Measurements from ENCODE around the gene SIRPB2. TPM values are rescaled to one million over a fixed set of nuclear protein-coding genes. Genes with fewer than 3 reads are reported as not detected.
A peak's percentile ranks its signal among the peaks of the same experiment; 100 is the strongest.

Gene SIRPB2
- total and polyA plus RNA-seq, 2 of the 4 experiments (the other 2 are of a cell fraction): not detected

DNA sequence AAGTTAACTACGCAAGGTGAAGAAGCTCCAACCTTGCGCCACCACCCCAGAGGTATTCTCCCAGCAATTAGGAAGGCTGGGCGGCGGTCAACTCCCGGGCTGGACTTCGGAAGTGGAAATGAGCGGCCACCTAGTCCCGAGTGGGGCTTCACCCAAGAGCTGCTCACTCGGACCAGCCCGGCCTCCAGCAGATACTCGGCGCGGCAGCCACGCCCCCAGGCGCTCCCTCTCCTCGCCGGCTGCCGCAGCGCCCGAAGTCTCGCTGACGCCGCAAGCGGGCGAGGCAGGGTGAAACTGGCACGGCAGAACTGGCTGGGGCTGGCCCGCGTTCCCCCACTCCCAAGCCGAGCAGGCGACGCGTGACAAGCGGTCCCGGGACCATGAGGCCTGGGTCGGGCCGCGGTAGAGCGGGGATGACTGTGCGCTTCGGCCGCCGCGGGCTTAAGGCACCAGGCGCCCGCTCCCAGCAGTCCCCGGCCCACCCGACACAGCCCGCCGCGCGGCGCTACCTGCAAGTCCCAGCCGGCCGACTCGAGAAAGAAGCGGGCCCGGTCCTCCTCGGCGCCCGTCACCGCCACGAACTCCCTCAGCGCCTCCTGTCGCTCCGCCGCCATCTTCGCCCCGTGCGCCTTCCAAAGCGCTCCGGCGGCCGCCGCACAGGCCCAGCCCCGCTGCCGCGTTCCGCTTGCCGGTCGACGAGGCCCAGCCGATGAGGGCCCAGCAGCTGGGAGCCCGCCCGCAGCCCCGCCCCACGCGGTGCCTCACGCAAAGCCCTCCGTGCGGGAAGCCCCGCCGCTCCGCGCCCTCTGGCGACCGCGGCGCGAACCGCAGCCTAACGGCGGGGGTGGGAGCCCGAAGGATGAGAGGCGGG lies 24.8 kb downstream of the SIRPB2 start, which contains the start of gene NSFL1C:
Gene NSFL1C (minus strand): TSS at position 639 of the 871 bp plus-strand sequence. CDS start 25 bp downstream, at position 614.
- H3K27me3 ChIP-seq (ENCODE audit: control insufficient read depth, insufficient read depth, low read length): peaks cover 2% of the 10 kb centered on the region; the same call in 1 of the 2 replicates
- H3K4me2 ChIP-seq (ENCODE audit: low read depth, low read length): peak within 1 kb of the TSS; percentile 92
- BruUV-seq (replicated peaks): no TSS peak
- H3K27ac ChIP-seq (ENCODE audit: insufficient read depth, low read length): peak within 1 kb of the TSS; percentile 74
- H4K5ac ChIP-seq (ENCODE audit: low read depth, low read length): peak within 1 kb of the TSS; percentile 50
- no peak within 1 kb of the TSS for H2BK20ac ChIP-seq (ENCODE audit: low read depth, low read length)
- intact Hi-C loops (cut with micrococcal nuclease) (loop anchor here (1.0 kb wide), 1 partner anchor 153 kb away; no protein-coding TSS in a partner anchor), in situ Hi-C loops (cut with MboI; ENCODE audit: low sequenced_read_pairs) (no loop called here), dilution Hi-C loops (cut with HindIII; ENCODE audit: low sequenced_read_pairs, unreplicated experiment) (no loop called here)
- peak within 1 kb of the TSS; percentile 18; the same call in 1 of the 2 replicates for H3K14ac ChIP-seq (replicated peaks; ENCODE audit: low read depth, low read length)
- H3K18ac ChIP-seq (ENCODE audit: low read depth, low read length): no peak within 1 kb of the TSS; the same call in 1 of the 2 replicates
- H2AFZ ChIP-seq (replicated peaks; ENCODE audit: low read length, poor library complexity): peak within 1 kb of the TSS; percentile 97
- no peaks in the 10 kb centered on the region for H3K9me3 ChIP-seq (ENCODE audit: control insufficient read depth, insufficient read depth, low read length)
- peak within 1 kb of the TSS; percentile 89 for H2AK9ac ChIP-seq (replicated peaks; ENCODE audit: low read depth, low read length, poor library complexity)
- H3K79me1 ChIP-seq (ENCODE audit: low read depth in 1 of 2, low read length in 2 of 2): peaks cover 25 to 48% of the 10 kb centered on the region in 2 experiments
- H3K23ac ChIP-seq (ENCODE audit: low read depth, low read length): no peak within 1 kb of the TSS; the same call in 1 of the 2 replicates
- peaks cover 14% of the 10 kb centered on the region for H3K9me1 ChIP-seq (ENCODE audit: insufficient read depth, low read length)
- peaks cover 9% of the 10 kb centered on the region; the same call in 1 of the 2 replicates for H3K36me3 ChIP-seq (ENCODE audit: control insufficient read depth, insufficient read depth, low read length)
- no peak within 1 kb of the TSS for H2BK120ac ChIP-seq (ENCODE audit: low read depth, low read length)
- ChIA-PET CTCF (interaction anchor here (0.6 to 1.5 kb wide), 8 partner anchors 19 to 318 kb away, joined by 3 to 11 read pairs (median 4); partner anchors contain the start of gene SIRPB2), POLR2A (ENCODE audit: unreplicated experiment) (interaction anchor here (0.7 kb wide), 1 partner anchor 1123 kb away, joined by 3 read pairs; no protein-coding TSS in a partner anchor)
- H2AK5ac ChIP-seq (ENCODE audit: low read depth, low read length): peak within 1 kb of the TSS; percentile 40; the same call in 1 of the 2 replicates
- H3K4me3 ChIP-seq (ENCODE audit: insufficient read depth, low read depth, low read length): peak within 1 kb of the TSS; percentile 96
- H3K4me1 ChIP-seq (ENCODE audit: control insufficient read depth, insufficient read depth, low read length): peaks cover 12% of the 10 kb centered on the region
- H3K56ac ChIP-seq (ENCODE audit: extremely low read depth, insufficient read depth, low read length): no peak within 1 kb of the TSS
- H2BK15ac ChIP-seq (ENCODE audit: low read depth, low read length): no peak within 1 kb of the TSS
- H3K9ac ChIP-seq (ENCODE audit: low read depth, low read length): peak within 1 kb of the TSS; percentile 84
- 0% methylated on average over 37 of the region's 104 CpGs; no CpG with 5 or more reads in 1 of the 2 experiments for WGBS, 2 experiments (ENCODE audit: extremely low coverage in 2 of 2, insufficient read length in 1 of 2)
- peak within 1 kb of the TSS; percentile 80 for H3K4ac ChIP-seq (ENCODE audit: low read depth, low read length)
- ATAC-seq (ENCODE audit: low read depth) (peak; percentile 89), DNase-seq (peak; percentile 93)
- H4K8ac ChIP-seq (ENCODE audit: low read depth in 2 of 2, low read length in 2 of 2): peak within 1 kb of the TSS; percentile 50 to 88; a peak in 3 of 4 replicates
- H4K20me1 ChIP-seq (ENCODE audit: insufficient read depth, low read length): peaks cover 32% of the 10 kb centered on the region
- peak within 1 kb of the TSS; percentile 62 for H2BK5ac ChIP-seq (ENCODE audit: low read depth, low read length, poor library complexity, severe bottlenecking)
- peak within 1 kb of the TSS; percentile 49; the same call in 1 of the 2 replicates for H4K91ac ChIP-seq (ENCODE audit: insufficient read depth, low read depth, low read length)
- TF ChIP-seq RFX5 (IDR thresholded peaks at IDR 0.05; ENCODE audit: low read depth, low read length) (no peak), RCOR1 (IDR thresholded peaks at IDR 0.05; ENCODE audit: insufficient replicate concordance, low read length) (peak; percentile 30), FOS (IDR thresholded peaks at IDR 0.05; ENCODE audit: low read depth, low read length) (peak; percentile 16; the same call in 1 of the 2 replicates), CHD1 (IDR thresholded peaks at IDR 0.05; ENCODE audit: low read depth, low read length) (no peak; the same call in 1 of the 2 replicates), BHLHE40 (IDR thresholded peaks at IDR 0.05; ENCODE audit: low read depth, low read length) (no peak), MAFK (IDR thresholded peaks at IDR 0.05; ENCODE audit: low read depth, low read length) (no peak), MAZ (IDR thresholded peaks at IDR 0.05; ENCODE audit: borderline replicate concordance, low read depth, low read length) (peak; percentile 99), POLR2A (IDR thresholded peaks at IDR 0.05; ENCODE audit: low read depth, low read length) (peak; percentile 85), MXI1 (IDR thresholded peaks at IDR 0.05; ENCODE audit: borderline replicate concordance, low read depth, low read length) (peak; percentile 87; the same call in 1 of the 2 replicates), RAD21 (IDR thresholded peaks at IDR 0.05; ENCODE audit: low read length) (peak; percentile 45), NFE2L2 (IDR thresholded peaks at IDR 0.05; ENCODE audit: low read depth, low read length) (no peak), SMC3 (IDR thresholded peaks at IDR 0.05; ENCODE audit: low read depth, low read length) (peak; percentile 70), CEBPB (IDR thresholded peaks at IDR 0.05; ENCODE audit: low read depth, low read length) (no peak)
- TF ChIP-seq, protein P1, sequence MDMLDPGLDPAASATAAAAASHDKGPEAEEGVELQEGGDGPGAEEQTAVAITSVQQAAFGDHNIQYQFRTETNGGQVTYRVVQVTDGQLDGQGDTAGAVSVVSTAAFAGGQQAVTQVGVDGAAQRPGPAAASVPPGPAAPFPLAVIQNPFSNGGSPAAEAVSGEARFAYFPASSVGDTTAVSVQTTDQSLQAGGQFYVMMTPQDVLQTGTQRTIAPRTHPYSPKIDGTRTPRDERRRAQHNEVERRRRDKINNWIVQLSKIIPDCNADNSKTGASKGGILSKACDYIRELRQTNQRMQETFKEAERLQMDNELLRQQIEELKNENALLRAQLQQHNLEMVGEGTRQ (IDR thresholded peaks at IDR 0.05; ENCODE audit: low read depth, low read length): no peak
- TF ChIP-seq, protein P2, sequence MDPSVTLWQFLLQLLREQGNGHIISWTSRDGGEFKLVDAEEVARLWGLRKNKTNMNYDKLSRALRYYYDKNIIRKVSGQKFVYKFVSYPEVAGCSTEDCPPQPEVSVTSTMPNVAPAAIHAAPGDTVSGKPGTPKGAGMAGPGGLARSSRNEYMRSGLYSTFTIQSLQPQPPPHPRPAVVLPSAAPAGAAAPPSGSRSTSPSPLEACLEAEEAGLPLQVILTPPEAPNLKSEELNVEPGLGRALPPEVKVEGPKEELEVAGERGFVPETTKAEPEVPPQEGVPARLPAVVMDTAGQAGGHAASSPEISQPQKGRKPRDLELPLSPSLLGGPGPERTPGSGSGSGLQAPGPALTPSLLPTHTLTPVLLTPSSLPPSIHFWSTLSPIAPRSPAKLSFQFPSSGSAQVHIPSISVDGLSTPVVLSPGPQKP (IDR thresholded peaks at IDR 0.05; ENCODE audit: borderline replicate concordance, low read depth, low read length): no peak
